Endothelial cell of umbilical vein (primary cell): ENCODE data around the gene KIF25. TPM values are rescaled to one million over a fixed set of nuclear protein-coding genes. Genes with fewer than 3 reads are reported as not detected.

Source experiments
- BruUV-seq: library from RNA; stranded (reverse); fragments of 400-500 nt; replicated peaks from 2 replicates; lab custom pipeline; 2021; lab: Mats Ljungman, UMichigan
- CTCF ChIA-PET: fragments of 300-600, 350-600 bp; sonication (Branson Sonifier 250); formaldehyde crosslinking; loops from one replicate; lab custom pipeline; 2021; ENCODE audit warnings: antibody characterized with exemption, inconsistent platforms; lab: Charles Lee
- POLR2A ChIA-PET: fragments of 300-600, 350-600 bp; sonication (Branson Sonifier 250); formaldehyde crosslinking; loops from one replicate; lab custom pipeline; 2021; ENCODE audit warnings: antibody characterized with exemption, inconsistent platforms; lab: Charles Lee
- DNase-seq: peaks from one replicate; pipeline ENCODE4 v3.0.0-alpha.2; 2011; ENCODE audit warnings: low read depth, low spot score
- FAIRE-seq: peaks from 2 replicates; lab custom pipeline; 2011; peaks lifted over from hg19 to GRCh38; lab: Jason Lieb, UNC
- H2AFZ ChIP-seq: 2 replicates; pipeline ENCODE4 v1.6.0; 2012; ENCODE audit warnings: low read depth, low read length, control low read depth, inconsistent platforms
- H3K27ac ChIP-seq: 2 replicates; pipeline ENCODE4 v1.5.1; 2011; ENCODE audit warnings: low read depth, mild to moderate bottlenecking, control low read depth, low read length, moderate library complexity; ENCODE audit not compliant: insufficient read depth
- H3K27me3 ChIP-seq, 2 experiments: 2 replicates each; pipeline versions ENCODE4 v1.6.0 to v1.6.1; 2011; ENCODE audit warnings: low read length in 2 of 2, mixed read lengths in 1 of 2; ENCODE audit not compliant: control insufficient read depth in 2 of 2, insufficient read depth in 2 of 2
- H3K36me3 ChIP-seq, 2 experiments: 2 replicates in 1 of 2; 3 replicates in 1 of 2; pipeline ENCODE4 v1.5.1; 2011; ENCODE audit warnings: low read length in 2 of 2, mild to moderate bottlenecking in 1 of 2, moderate library complexity in 1 of 2; ENCODE audit not compliant: control insufficient read depth in 2 of 2, insufficient read depth in 2 of 2; ENCODE audit errors: extremely low read depth in 1 of 2
- H3K4me1 ChIP-seq: 3 replicates; pipeline ENCODE4 v1.5.1; 2011; ENCODE audit warnings: mild to moderate bottlenecking, low read length; ENCODE audit not compliant: control insufficient read depth, insufficient read depth; ENCODE audit errors: extremely low read depth
- H3K4me2 ChIP-seq: 2 replicates; pipeline ENCODE4 v1.6.1; 2011; ENCODE audit warnings: low read length, control low read depth, mixed read lengths; ENCODE audit not compliant: insufficient read depth
- H3K4me3 ChIP-seq, 3 experiments: fragments of 200-600 bp in 1 of 3; sonication (generic), shearing (Covaris generic) in 1 of 3; replicated peaks in 1 of 3; 2 replicates each; pipeline ENCODE4 v1.5.1; 2011 to 2016; ENCODE audit warnings: control low read depth in 3 of 3, low read length in 3 of 3, mild to moderate bottlenecking in 2 of 3, inconsistent platforms in 1 of 3, low read depth in 1 of 3, moderate library complexity in 1 of 3; ENCODE audit not compliant: insufficient read depth in 1 of 3
- H3K79me2 ChIP-seq: 2 replicates; pipeline ENCODE4 v1.6.0; 2012; ENCODE audit warnings: low read length, inconsistent platforms; ENCODE audit not compliant: control insufficient read depth, insufficient read depth
- H3K9ac ChIP-seq: replicated peaks from 2 replicates; pipeline ENCODE3; 2011; ENCODE audit warnings: low read length, control low read depth; ENCODE audit not compliant: insufficient read depth; ENCODE audit errors: extremely low read depth
- H3K9me1 ChIP-seq: replicated peaks from 3 replicates; pipeline ENCODE4 v1.6.0; 2011; ENCODE audit warnings: mild to moderate bottlenecking, low read length; ENCODE audit not compliant: control insufficient read depth, insufficient read depth; ENCODE audit errors: extremely low read depth
- H3K9me3 ChIP-seq: replicated peaks from 2 replicates; pipeline ENCODE4 v1.5.1; 2012; ENCODE audit warnings: low read length, inconsistent platforms; ENCODE audit not compliant: control insufficient read depth, insufficient read depth
- H4K20me1 ChIP-seq: replicated peaks from 2 replicates; pipeline ENCODE3; 2011; ENCODE audit warnings: mild to moderate bottlenecking, low read length; ENCODE audit not compliant: control insufficient read depth, insufficient read depth; ENCODE audit errors: extremely low read depth
- CTCF ChIP-seq, 2 donors: IDR thresholded peaks; 1 replicate in 1 of 2; 2 replicates in 1 of 2; pipeline ENCODE4 v1.5.1; 2011; ENCODE audit warnings: low read length in 2 of 2, mild to moderate bottlenecking in 2 of 2, moderate library complexity in 2 of 2, control low read depth in 1 of 2, inconsistent platforms in 1 of 2, low read depth in 1 of 2; ENCODE audit not compliant: insufficient read depth in 1 of 2; ENCODE audit errors: extremely low read depth in 1 of 2
- EZH2 ChIP-seq: IDR thresholded peaks from 2 replicates; pipeline ENCODE4 v1.6.1; 2012; ENCODE audit warnings: borderline replicate concordance, low read depth, mild to moderate bottlenecking, moderate library complexity, low read length, inconsistent platforms; ENCODE audit not compliant: severe bottlenecking
- FOS ChIP-seq: IDR thresholded peaks from 2 replicates; pipeline ENCODE4 v1.6.1; 2011; ENCODE audit warnings: mild to moderate bottlenecking, low read length, moderate library complexity, borderline replicate concordance; ENCODE audit not compliant: insufficient read depth
- JUN ChIP-seq: IDR thresholded peaks from 2 replicates; pipeline ENCODE4 v1.6.1; 2011; ENCODE audit warnings: borderline replicate concordance, low read depth; ENCODE audit not compliant: insufficient read length, insufficient read depth
- MAX ChIP-seq: IDR thresholded peaks from 2 replicates; pipeline ENCODE4 v1.6.1; 2011; ENCODE audit not compliant: insufficient read depth, insufficient read length
- MYC ChIP-seq: IDR thresholded peaks from one replicate; pipeline ENCODE4 v1.6.1; 2011; ENCODE audit warnings: mild to moderate bottlenecking, low read depth, low read length
- POLR2A ChIP-seq: IDR thresholded peaks from 2 replicates; pipeline ENCODE4 v1.6.1; 2012; ENCODE audit warnings: low read depth, mild to moderate bottlenecking, control low read depth, low read length
- dilution Hi-C: fragments of 300-500 bp; cut with MboI; formaldehyde crosslinking; loops from one replicate; pipeline ENCODE4 v1.15.0; 2019; ENCODE audit warnings: low sequenced_read_pairs; ENCODE audit not compliant: extremely low pct_ligation_motif_present
- intact Hi-C: fragments of 100-400 bp; cut with micrococcal nuclease; formaldehyde crosslinking; loops from one replicate; pipeline ENCODE4 v1.10.0; 2022
- polyA plus RNA-seq, 4 experiments: library from polyadenylated mRNA; depleted of rRNA in 3 of 4; stranded (reverse) in 3 of 4; unstranded in 1 of 4; fragments of >200 nt; gene quantifications; 2 replicates each; pipeline versions ENCODE4 v1.2.1 to v1.2.3, GENCODE V29; 2011 to 2012; ENCODE audit warnings: missing spikeins in 1 of 4
- total RNA-seq: library from RNA; stranded (reverse); gene quantifications from 2 replicates; pipeline ENCODE4 v1.2.3, GENCODE V29; 2021

The KIF25 gene
- total and polyA plus RNA-seq, 2 donors (not counting 3 experiments of a cell fraction or from before 2014, with no cell fraction given), result not detected

- POLR2A ChIA-PET, result no interaction called here
- DNase-seq (no peak), FAIRE-seq (no peak)
- no peak overlapping the region for H3K9ac ChIP-seq
- H3K36me3 ChIP-seq, result no peaks in the 10 kb centered on the region
- TF ChIP-seq MAX (no peak), CTCF (IDR thresholded peaks at IDR 0.05; ENCODE audit: extremely low read depth in 1 of 2, insufficient read depth in 1 of 2, low read depth in 1 of 2, low read length in 2 of 2) (no peak), POLR2A (no peak), EZH2 (no peak), JUN (no peak), MYC (no peak), FOS (no peak)
- H3K79me2 ChIP-seq, result no peaks in the 10 kb centered on the region
- H3K4me1 ChIP-seq, result no peaks in the 10 kb centered on the region
- no peak overlapping the region for H3K4me2 ChIP-seq
- H3K9me1 ChIP-seq, result no peaks in the 10 kb centered on the region
- H3K27me3 ChIP-seq, result peaks cover 0 to 3% of the 10 kb centered on the region in 2 experiments
- H2AFZ ChIP-seq, result no peak overlapping the region
- no peaks in the 10 kb centered on the region for H3K9me3 ChIP-seq
- CTCF ChIA-PET, result no interaction called here
- BruUV-seq, result no TSS peak
- no peaks in the 10 kb centered on the region for H4K20me1 ChIP-seq
- dilution Hi-C loops (no loop called here), intact Hi-C loops (no loop called here)
- H3K4me3 ChIP-seq, result no peak overlapping the region
- H3K27ac ChIP-seq, result no peak overlapping the region
Observed at GRCh38 chr6:168024951-168025510, 27.6 kb downstream of the KIF25 start.
